NOMO-1 treated with dmso at 0.1 percent for 144 hours (cell line): ENCODE data around the gene DENND4C.
"Not testable (repeated sequence)": the region's sequence is repeated elsewhere in the genome, so short reads cannot be mapped to it uniquely, and the experiment has no call there.

ENCODE experiments used
- DNase-seq: peaks from one replicate; lab custom pipeline; 2025; ENCODE audit not compliant: unreplicated experiment; lab: John Stamatoyannopoulos, UW

The DENND4C gene

GRCh38 chr9:19369107-19369506, 138.6 kb downstream of the DENND4C start:
- no peak for DNase-seq

- no peak for DNase-seq
Measured at GRCh38 chr9:19371942-19372341, 141.4 kb downstream of the DENND4C start.

- no peak for DNase-seq
Measured at GRCh38 chr9:19372567-19372966, 142.1 kb downstream of the DENND4C start.

GRCh38 chr9:19373527-19373926, 143.0 kb downstream of the DENND4C start:
- no peak for DNase-seq

GRCh38 chr9:19375538-19375937, 145.0 kb downstream of the DENND4C start:
- DNase-seq, result no peak

- DNase-seq, result no peak
Measured at GRCh38 chr9:19376931-19377330, 146.4 kb downstream of the DENND4C start.

- no peak for DNase-seq
Measured at GRCh38 chr9:19378164-19378563, 147.7 kb downstream of the DENND4C start.

GRCh38 chr9:19378647-19379046, 148.2 kb downstream of the DENND4C start:
- DNase-seq, result no peak

- no peak for DNase-seq
Measured at GRCh38 chr9:19379283-19379682, 148.8 kb downstream of the DENND4C start.

- DNase-seq, result no peak
Measured at GRCh38 chr9:19379697-19380046, 149.2 kb downstream of the DENND4C start.

GRCh38 chr9:19380826-19381075, 150.3 kb downstream of the DENND4C start:
- DNase-seq, result no peak

- no peak for DNase-seq
Measured at GRCh38 chr9:19381656-19382055, 151.2 kb downstream of the DENND4C start.

GRCh38 chr9:19385212-19385611, 154.7 kb downstream of the DENND4C start:
- DNase-seq, result not testable (repeated sequence)

GRCh38 chr9:19385786-19386501, 155.5 kb downstream of the DENND4C start:
- no peak for DNase-seq

GRCh38 chr9:19386502-19387044, 156.1 kb downstream of the DENND4C start:
- DNase-seq, result no peak

GRCh38 chr9:19387317-19387716, 156.8 kb downstream of the DENND4C start:
- no peak for DNase-seq

GRCh38 chr9:19389539-19389938, 159.0 kb downstream of the DENND4C start:
- not testable (repeated sequence) for DNase-seq

GRCh38 chr9:19397845-19398244, 167.4 kb downstream of the DENND4C start:
- no peak for DNase-seq

GRCh38 chr9:19403231-19403630, 172.7 kb downstream of the DENND4C start:
- not testable (repeated sequence) for DNase-seq

- no peak for DNase-seq
Measured at GRCh38 chr9:19404283-19405075, 174.0 kb downstream of the DENND4C start.

- DNase-seq, result no peak
Measured at GRCh38 chr9:19405771-19406170, 175.3 kb downstream of the DENND4C start.

GRCh38 chr9:19408316-19408692, 177.8 kb downstream of the DENND4C start:
- DNase-seq, result no peak
